Esophagus muscularis mucosa (tissue), 4 donors: Measurements from ENCODE around the gene AMHR2. TPM values are rescaled to one million over a fixed set of nuclear protein-coding genes. Genes with fewer than 3 reads are reported as not detected.
A peak's percentile ranks its signal among the peaks of the same experiment; 100 is the strongest.

Experiments used
- DNase-seq: peaks from one replicate; pipeline ENCODE4 v3.0.0-alpha.2; 2017; ENCODE audit errors: extremely low spot score
- H3K27ac ChIP-seq, 4 donors: fragments of 200-600 bp; sonication (generic); replicated peaks in 1 of 4; 1 replicate in 3 of 4; 2 replicates in 1 of 4; pipeline ENCODE4 v1.5.1; 2016 to 2019; ENCODE audit warnings: mild to moderate bottlenecking in 1 of 4
- H3K27me3 ChIP-seq, 4 donors: fragments of 200-600 bp; sonication (generic); one replicate each; pipeline versions ENCODE4 v1.5.1 to v1.6.0; 2016 to 2019
- H3K36me3 ChIP-seq, 4 donors: fragments of 200-600 bp; sonication (generic); one replicate each; pipeline ENCODE4 v1.5.1; 2016 to 2019
- H3K4me1 ChIP-seq, 4 donors: fragments of 200-600 bp; sonication (generic); one replicate each; pipeline ENCODE4 v1.5.1; 2016 to 2019
- H3K4me3 ChIP-seq, 4 donors: fragments of 200-600 bp; sonication (generic); 1 replicate in 2 of 4; 2 replicates in 2 of 4; pipeline ENCODE4 v1.5.1; 2016 to 2019; ENCODE audit warnings: mild to moderate bottlenecking in 4 of 4, moderate library complexity in 1 of 4
- H3K9me3 ChIP-seq, 4 donors: fragments of 200-600 bp; sonication (generic); 1 replicate in 3 of 4; 2 replicates in 1 of 4; pipeline ENCODE4 v1.5.1; 2016 to 2019
- CTCF ChIP-seq, 3 experiments: fragments of 200-600 bp in 2 of 3; fragments of 450-650 bp in 1 of 3; sonication (generic) in 2 of 3; IDR thresholded peaks; one replicate each; pipeline ENCODE4 v1.5.1; 2017 to 2019; ENCODE audit warnings: antibody characterized with exemption in 3 of 3, mild to moderate bottlenecking in 2 of 3, moderate library complexity in 1 of 3
- EP300 ChIP-seq: sonication (generic); formaldehyde crosslinking; IDR thresholded peaks from one replicate; pipeline ENCODE4 v1.6.1; 2017; ENCODE audit warnings: antibody characterized with exemption
- POLR2A ChIP-seq: fragments of 450-650 bp; IDR thresholded peaks from one replicate; pipeline ENCODE4 v1.6.1; 2017; ENCODE audit warnings: antibody characterized with exemption, moderate library complexity, mild to moderate bottlenecking, low read depth
- POLR2AphosphoS5 ChIP-seq, 2 donors: sonication (generic); formaldehyde crosslinking; IDR thresholded peaks; one replicate each; pipeline ENCODE4 v1.6.1; 2017; ENCODE audit warnings: antibody characterized with exemption in 2 of 2
- WGBS: methylation state at CpG from one replicate; pipeline ENCODE4 v1.1.5; 2018; 5-methylcytosine and 5-hydroxymethylcytosine counted together
- intact Hi-C: fragments of 100-400 bp; cut with DNase I; formaldehyde crosslinking; loops from one replicate; pipeline ENCODE4 v1.15.1; 2023
- total RNA-seq, 4 donors: library from RNA; depleted of rRNA; stranded (reverse); fragments of >200 nt; gene quantifications; one replicate each; pipeline versions ENCODE4 v1.1.0 to v1.2.1, GENCODE V29; 2016

The AMHR2 gene
- total RNA-seq, 4 donors from 2014 or later: 0.33 to 0.92 TPM; not detected in 2

GRCh38 chr12:53467880-53468279 is 44.2 kb downstream of the AMHR2 start:
- intact Hi-C loops: no loop called here
- H3K4me1 ChIP-seq: peaks cover 38 to 80% (median 57%) of the 10 kb centered on the region in 4 donors
- TF ChIP-seq POLR2A (no peak), POLR2AphosphoS5 (IDR thresholded peaks at IDR 0.05) (no peak), EP300 (no peak), CTCF (IDR thresholded peaks at IDR 0.05) (no peak)
- no peaks in the 10 kb centered on the region for H3K27me3 ChIP-seq
- H3K9me3 ChIP-seq: no peaks in the 10 kb centered on the region
- no peak overlapping the region for H3K27ac ChIP-seq
- WGBS: 69% methylated on average over 2 of the region's 2 CpGs
- H3K36me3 ChIP-seq: peaks cover 90 to 100% (median 100%) of the 10 kb centered on the region in 4 donors
- no peak for DNase-seq
- H3K4me3 ChIP-seq: no peak overlapping the region

- no peak for DNase-seq
- H3K36me3 ChIP-seq: peaks cover 90 to 100% (median 100%) of the 10 kb centered on the region in 4 donors
- H3K27ac ChIP-seq: no peak overlapping the region
- no peaks in the 10 kb centered on the region for H3K9me3 ChIP-seq
- H3K4me1 ChIP-seq: peaks cover 42 to 80% (median 57%) of the 10 kb centered on the region in 4 donors
- WGBS: 59% methylated on average over 1 of the region's 1 CpG
- intact Hi-C loops: no loop called here
- no peak overlapping the region for H3K4me3 ChIP-seq
- no peak for TF ChIP-seq POLR2AphosphoS5 (IDR thresholded peaks at IDR 0.05)
- no peak for TF ChIP-seq EP300
- no peak for TF ChIP-seq POLR2A
- no peak for TF ChIP-seq CTCF (IDR thresholded peaks at IDR 0.05)
- H3K27me3 ChIP-seq: no peaks in the 10 kb centered on the region
These were observed 44.6 kb downstream of the AMHR2 start for GRCh38 chr12:53468282-53468681.

GRCh38 chr12:53472056-53472582 is 48.5 kb downstream of the AMHR2 start:
- Histone ChIP-seq H3K27ac (peak overlapping the region in 2 of 4 donors; percentile 2 to 7), H3K4me3 (no peak overlapping the region), H3K27me3 (no peaks in the 10 kb centered on the region), H3K36me3 (peaks cover 81 to 100% (median 100%) of the 10 kb centered on the region in 4 donors), H3K4me1 (peaks cover 48 to 81% (median 59%) of the 10 kb centered on the region in 4 donors), H3K9me3 (no peaks in the 10 kb centered on the region)
- intact Hi-C loops: no loop called here
- TF ChIP-seq EP300 (no peak), POLR2AphosphoS5 (IDR thresholded peaks at IDR 0.05) (no peak), POLR2A (no peak), CTCF (IDR thresholded peaks at IDR 0.05) (no peak)
- WGBS: 86% methylated on average over 1 of the region's 1 CpG
- DNase-seq: no peak

GRCh38 chr12:53474077-53474476 is 50.4 kb downstream of the AMHR2 start:
- intact Hi-C loops: no loop called here
- H3K27me3 ChIP-seq: no peaks in the 10 kb centered on the region
- H3K9me3 ChIP-seq: no peaks in the 10 kb centered on the region
- peaks cover 53 to 89% (median 74%) of the 10 kb centered on the region in 4 donors for H3K4me1 ChIP-seq
- TF ChIP-seq POLR2A: no peak
- TF ChIP-seq CTCF (IDR thresholded peaks at IDR 0.05): no peak
- no peak for TF ChIP-seq EP300
- no peak for TF ChIP-seq POLR2AphosphoS5 (IDR thresholded peaks at IDR 0.05)
- H3K36me3 ChIP-seq: peaks cover 61 to 100% (median 98%) of the 10 kb centered on the region in 4 donors
- DNase-seq: no peak
- peak overlapping the region in 1 of 4 donors; percentile 55 for H3K27ac ChIP-seq
- 68% methylated on average over 2 of the region's 2 CpGs for WGBS
- no peak overlapping the region for H3K4me3 ChIP-seq

GRCh38 chr12:53474819-53475218 is 51.2 kb downstream of the AMHR2 start:
- DNase-seq: no peak
- Histone ChIP-seq H3K4me1 (peaks cover 53 to 87% (median 73%) of the 10 kb centered on the region in 4 donors), H3K27me3 (no peaks in the 10 kb centered on the region), H3K9me3 (no peaks in the 10 kb centered on the region), H3K4me3 (no peak overlapping the region), H3K36me3 (peaks cover 58 to 100% (median 97%) of the 10 kb centered on the region in 4 donors), H3K27ac (peak overlapping the region in 3 of 4 donors; percentile 12 to 55 (median 21))
- intact Hi-C loops: no loop called here
- TF ChIP-seq POLR2AphosphoS5 (IDR thresholded peaks at IDR 0.05) (peak in 1 of 2 donors; percentile 16), EP300 (no peak), POLR2A (no peak), CTCF (IDR thresholded peaks at IDR 0.05) (no peak)
- WGBS: 65% methylated on average over 13 of the region's 13 CpGs
